ENCODE data around the gene RTBDN. TPM values are rescaled to one million over a fixed set of nuclear protein-coding genes. Genes with fewer than 3 reads are reported as not detected.
A peak's percentile ranks its signal among the peaks of the same experiment; 100 is the strongest.

The RTBDN gene
- total and polyA plus RNA-seq, 8 donors, result 0.19 to 4.6 (median 0.66) TPM; not detected in 2

- 80 to 82% methylated on average over 19 of the region's 19 CpGs for WGBS, 2 donors
- Histone ChIP-seq H3K36me3 (no peaks in the 10 kb centered on the region), H3K4me1 (no peaks in the 10 kb centered on the region), H3K27ac (no peak overlapping the region), H3K4me3 (no peak overlapping the region), H3K9me3 (no peaks in the 10 kb centered on the region), H3K27me3 (no peaks in the 10 kb centered on the region)
- no peak for FAIRE-seq
- intact Hi-C loops (cut with DNase I), result no loop called here
- no peak for DNase-seq
- no peak for ATAC-seq
- TF ChIP-seq CTCF (IDR thresholded peaks at IDR 0.05), result no peak
Observed at GRCh38 chr19:12865746-12866415, 31.5 kb upstream of the RTBDN start.

GRCh38 chr19:12864721-12865715, 30.6 kb upstream of the RTBDN start:
- Histone ChIP-seq H3K4me1 (no peaks in the 10 kb centered on the region), H3K27me3 (no peaks in the 10 kb centered on the region), H3K9me3 (no peaks in the 10 kb centered on the region), H3K36me3 (no peaks in the 10 kb centered on the region), H3K4me3 (no peak overlapping the region), H3K27ac (no peak overlapping the region)
- 69 to 74% methylated on average over 34 of the region's 34 CpGs for WGBS, 2 donors
- DNase-seq (peak in 1 of 6 donors; percentile 49), FAIRE-seq (no peak), ATAC-seq (peak; percentile 20 to 60 (median 38))
- intact Hi-C loops (cut with DNase I), result no loop called here
- peak in 2 of 4 donors; percentile 15 to 18 for TF ChIP-seq CTCF (IDR thresholded peaks at IDR 0.05)

- H3K4me3 ChIP-seq, result no peak overlapping the region
- 65 to 78% methylated on average over 4 of the region's 4 CpGs for WGBS, 2 donors
- ATAC-seq, result no peak
- no peak for FAIRE-seq
- no peaks in the 10 kb centered on the region for H3K9me3 ChIP-seq
- no peaks in the 10 kb centered on the region for H3K27me3 ChIP-seq
- intact Hi-C loops (cut with DNase I), result no loop called here
- H3K36me3 ChIP-seq, result no peaks in the 10 kb centered on the region
- no peak overlapping the region for H3K27ac ChIP-seq
- no peak for DNase-seq
- no peak for TF ChIP-seq CTCF (IDR thresholded peaks at IDR 0.05)
- H3K4me1 ChIP-seq, result no peaks in the 10 kb centered on the region
Observed at GRCh38 chr19:12864143-12864542, 29.8 kb upstream of the RTBDN start.

- WGBS, 2 donors, result 50 to 54% methylated on average over 7 of the region's 7 CpGs
- Histone ChIP-seq H3K27ac (no peak overlapping the region), H3K9me3 (no peaks in the 10 kb centered on the region), H3K4me1 (no peaks in the 10 kb centered on the region), H3K27me3 (no peaks in the 10 kb centered on the region), H3K4me3 (no peak overlapping the region), H3K36me3 (no peaks in the 10 kb centered on the region)
- no peak for DNase-seq
- no peak for FAIRE-seq
- no peak for ATAC-seq
- TF ChIP-seq CTCF (IDR thresholded peaks at IDR 0.05), result no peak
- intact Hi-C loops (cut with DNase I), result no loop called here
Observed at GRCh38 chr19:12859546-12859945, 25.2 kb upstream of the RTBDN start.

Measured in pancreas (tissue), 10 donors.